Measurements from ENCODE around the gene CABCOCO1.

Gene CABCOCO1

GRCh38 chr10:61791216-61791615 lies 128.5 kb downstream of the CABCOCO1 start:
- no peak for DNase-seq

- DNase-seq: no peak
These were observed 129.5 kb downstream of the CABCOCO1 start for GRCh38 chr10:61792097-61792716.

GRCh38 chr10:61792921-61793320 lies 130.2 kb downstream of the CABCOCO1 start:
- DNase-seq: no peak

GRCh38 chr10:61793760-61794703 lies 131.3 kb downstream of the CABCOCO1 start:
- DNase-seq: peak; percentile 17

GRCh38 chr10:61795147-61795546 lies 132.4 kb downstream of the CABCOCO1 start:
- no peak for DNase-seq

- DNase-seq: no peak
These were observed 132.8 kb downstream of the CABCOCO1 start for GRCh38 chr10:61795551-61795950.

- DNase-seq: no peak
These were observed 134.1 kb downstream of the CABCOCO1 start for GRCh38 chr10:61796785-61797184.

GRCh38 chr10:61797304-61798153 lies 134.8 kb downstream of the CABCOCO1 start:
- no peak for DNase-seq

GRCh38 chr10:61798713-61799112 lies 136.0 kb downstream of the CABCOCO1 start:
- DNase-seq: no peak

GRCh38 chr10:61801484-61801883 lies 138.8 kb downstream of the CABCOCO1 start:
- no peak for DNase-seq

GRCh38 chr10:61803269-61803668 lies 140.5 kb downstream of the CABCOCO1 start:
- DNase-seq: no peak

GRCh38 chr10:61804414-61804813 lies 141.7 kb downstream of the CABCOCO1 start:
- no peak for DNase-seq

GRCh38 chr10:61805091-61805490 lies 142.4 kb downstream of the CABCOCO1 start:
- no peak for DNase-seq

- no peak for DNase-seq
These were observed 147.5 kb downstream of the CABCOCO1 start for GRCh38 chr10:61810263-61810662.

GRCh38 chr10:61812052-61812721 lies 149.5 kb downstream of the CABCOCO1 start:
- no peak for DNase-seq

GRCh38 chr10:61812920-61813319 lies 150.2 kb downstream of the CABCOCO1 start:
- no peak for DNase-seq

GRCh38 chr10:61814160-61814559 lies 151.4 kb downstream of the CABCOCO1 start:
- DNase-seq: no peak

- DNase-seq: no peak
These were observed 152.8 kb downstream of the CABCOCO1 start for GRCh38 chr10:61815496-61815895.
